CD4-positive, alpha-beta T cell (primary cell): ENCODE measurements around the gene PLXNB2. TPM values are rescaled to one million over a fixed set of nuclear protein-coding genes. Genes with fewer than 3 reads are reported as not detected.

ENCODE experiments used
- ATAC-seq: fragments of 200-7000 bp; cut with Tn5 transposase; one replicate; pipeline ENCODE4 v1.10.0; 2022; ENCODE audit warnings: mild to moderate bottlenecking; ENCODE audit not compliant: poor library complexity
- CTCF ChIA-PET: fragments of 350-600 bp; sonication (Branson Sonifier 250); formaldehyde crosslinking; loops from one replicate; lab custom pipeline; 2021; ENCODE audit warnings: antibody characterized with exemption, inconsistent platforms; lab: Charles Lee
- POLR2A ChIA-PET: fragments of 350-600 bp; sonication (Branson Sonifier 250); formaldehyde crosslinking; loops from one replicate; lab custom pipeline; 2021; ENCODE audit warnings: antibody characterized with exemption, inconsistent platforms; lab: Charles Lee
- DNase-seq, 14 experiments: peaks; one replicate each; pipeline ENCODE4 v3.0.0-alpha.2; 2013 to 2020; ENCODE audit warnings: mixed read lengths in 2 of 14
- H3K27ac ChIP-seq, 2 donors: one replicate each; pipeline versions ENCODE4 v1.5.1 to v1.7.0; 2013; ENCODE audit warnings: low read length in 2 of 2, low read depth in 1 of 2, mild to moderate bottlenecking in 1 of 2
- H3K27me3 ChIP-seq, 2 experiments: 1 replicate in 1 of 2; 2 replicates in 1 of 2; pipeline versions ENCODE4 v1.6.1 to v1.7.0; 2013; ENCODE audit warnings: low read length in 2 of 2, control low read depth in 1 of 2, mild to moderate bottlenecking in 1 of 2, moderate library complexity in 1 of 2; ENCODE audit not compliant: insufficient read depth in 2 of 2, control insufficient read depth in 1 of 2
- H3K36me3 ChIP-seq: one replicate; pipeline ENCODE4 v1.6.1; 2013; ENCODE audit warnings: low read length, control low read depth; ENCODE audit not compliant: insufficient read depth
- H3K4me1 ChIP-seq: one replicate; pipeline ENCODE4 v1.6.1; 2013; ENCODE audit warnings: low read length, control low read depth; ENCODE audit not compliant: insufficient read depth
- H3K4me3 ChIP-seq: one replicate; pipeline ENCODE4 v1.5.1; 2013; ENCODE audit warnings: mild to moderate bottlenecking, low read length, moderate library complexity
- H3K9me3 ChIP-seq, 2 experiments: 1 replicate in 1 of 2; 2 replicates in 1 of 2; pipeline versions ENCODE4 v1.6.1 to v1.7.0; 2013; ENCODE audit warnings: low read length in 2 of 2, mild to moderate bottlenecking in 2 of 2, control low read depth in 1 of 2, moderate library complexity in 1 of 2; ENCODE audit not compliant: control insufficient read depth in 1 of 2, insufficient read depth in 1 of 2
- H3K27ac Mint-ChIP-seq: one replicate; pipeline ENCODE4 v1.8.0; 2020; ENCODE audit warnings: mixed read lengths
- H3K27me3 Mint-ChIP-seq: one replicate; pipeline ENCODE4 v1.8.0; 2021; ENCODE audit warnings: mixed read lengths
- H3K36me3 Mint-ChIP-seq: one replicate; pipeline ENCODE4 v1.8.0; 2021; ENCODE audit warnings: low read depth, mixed read lengths
- H3K4me1 Mint-ChIP-seq: one replicate; pipeline ENCODE4 v1.8.0; 2021; ENCODE audit warnings: low read depth, mixed read lengths
- H3K4me3 Mint-ChIP-seq: one replicate; pipeline ENCODE4 v1.8.0; 2020; ENCODE audit warnings: mild to moderate bottlenecking, mixed read lengths
- H3K9me3 Mint-ChIP-seq: one replicate; pipeline ENCODE4 v1.8.0; 2020; ENCODE audit warnings: mixed read lengths
- CTCF ChIP-seq: fragments of 200-600 bp; IDR thresholded peaks from one replicate; pipeline ENCODE4 v1.8.0; 2022; ENCODE audit warnings: antibody characterized with exemption, mild to moderate bottlenecking
- intact Hi-C, 2 experiments: fragments of 100-400 bp; cut with DNase I in 1 of 2; cut with micrococcal nuclease in 1 of 2; formaldehyde crosslinking; loops; one replicate each; pipeline versions ENCODE4 v1.15.1 to v1.9.0; 2023 to 2025; cut with DNase I, micrococcal nuclease
- total RNA-seq, 174 experiments: library from RNA in 2 of 174; stranded (reverse) in 2 of 174; gene quantifications; one replicate each; pipeline ENCODE4 v1.2.3 and lab custom pipeline; 2021 to 2026

PLXNB2 gene
- total RNA-seq, 2 experiments from 2014 or later = 2.8 to 3.9 TPM

- no peak for TF ChIP-seq CTCF
- ChIA-PET CTCF (interaction anchor here (0.6 to 2.1 kb wide), 18 partner anchors 18 to 344 kb away, joined by 3 to 14 read pairs (median 3); partner anchors contain the start of genes DENND6B, PPP6R2, SCO2 and TUBGCP6), POLR2A (no interaction called here)
- Histone ChIP-seq H3K4me1 (peaks cover 15% of the 10 kb centered on the region), H3K9me3 (peaks cover 0 to 15% of the 10 kb centered on the region in 2 experiments), H3K4me3 (no peak overlapping the region), H3K36me3 (no peaks in the 10 kb centered on the region), H3K27me3 (no peaks in the 10 kb centered on the region), H3K27ac (no peak overlapping the region)
- peak; percentile 73 for ATAC-seq
- intact Hi-C loops = loop anchor here (5.0 to 10.0 kb wide), 2 partner anchors 51 to 339 kb away; partner anchors contain the start of gene DENND6B (in 1 of the 2)
- Mint-ChIP-seq H3K27me3 (no peaks in the 10 kb centered on the region), H3K4me3 (no peak overlapping the region), H3K4me1 (peaks cover 7% of the 10 kb centered on the region), H3K9me3 (no peaks in the 10 kb centered on the region), H3K27ac (no peak overlapping the region), H3K36me3 (no peaks in the 10 kb centered on the region)
- DNase-seq = peak in 7 of 14 experiments; percentile 11 to 84 (median 58)
Observed at GRCh38 chr22:50276143-50276542, 31.3 kb downstream of the PLXNB2 start.

GRCh38 chr22:50275181-50276055 is 32.0 kb downstream of the PLXNB2 start:
- DNase-seq = no peak
- ChIA-PET POLR2A (no interaction called here), CTCF (interaction anchor here (1.1 to 2.1 kb wide), 5 partner anchors 19 to 250 kb away, joined by 4 to 14 read pairs (median 7); partner anchors contain the start of genes DENND6B and SCO2)
- Histone ChIP-seq H3K27me3 (no peaks in the 10 kb centered on the region), H3K27ac (no peak overlapping the region), H3K4me1 (peaks cover 23% of the 10 kb centered on the region), H3K4me3 (no peak overlapping the region), H3K9me3 (peaks cover 0 to 15% of the 10 kb centered on the region in 2 experiments), H3K36me3 (no peaks in the 10 kb centered on the region)
- H3K9me3 Mint-ChIP-seq = no peaks in the 10 kb centered on the region
- H3K27ac Mint-ChIP-seq = no peak overlapping the region
- H3K27me3 Mint-ChIP-seq = no peaks in the 10 kb centered on the region
- no peak for ATAC-seq
- H3K4me1 Mint-ChIP-seq = peaks cover 14% of the 10 kb centered on the region
- no peak overlapping the region for H3K4me3 Mint-ChIP-seq
- intact Hi-C loops = loop anchor here (5.0 to 10.0 kb wide), 2 partner anchors 52 to 339 kb away; partner anchors contain the start of gene DENND6B (in 1 of the 2)
- TF ChIP-seq CTCF = no peak
- H3K36me3 Mint-ChIP-seq = no peaks in the 10 kb centered on the region

GRCh38 chr22:50274771-50275170 is 32.7 kb downstream of the PLXNB2 start:
- Histone ChIP-seq H3K27me3 (no peaks in the 10 kb centered on the region), H3K4me1 (peaks cover 25% of the 10 kb centered on the region), H3K36me3 (no peaks in the 10 kb centered on the region), H3K9me3 (peaks cover 0 to 15% of the 10 kb centered on the region in 2 experiments), H3K27ac (no peak overlapping the region), H3K4me3 (no peak overlapping the region)
- DNase-seq (no peak), ATAC-seq (no peak)
- TF ChIP-seq CTCF = no peak
- H3K4me3 Mint-ChIP-seq = no peak overlapping the region
- CTCF ChIA-PET = interaction anchor here (1.0 kb wide), 1 partner anchor 346 kb away, joined by 3 read pairs; no protein-coding TSS in a partner anchor
- intact Hi-C loops = loop anchor here (1.0 to 10.0 kb wide), 4 partner anchors 53 to 340 kb away; partner anchors contain the start of gene DENND6B (in 2 of the 2)
- no peaks in the 10 kb centered on the region for H3K27me3 Mint-ChIP-seq
- H3K9me3 Mint-ChIP-seq = no peaks in the 10 kb centered on the region
- peaks cover 14% of the 10 kb centered on the region for H3K4me1 Mint-ChIP-seq
- H3K36me3 Mint-ChIP-seq = no peaks in the 10 kb centered on the region
- POLR2A ChIA-PET = no interaction called here
- no peak overlapping the region for H3K27ac Mint-ChIP-seq
